GM18507 (cell line): ENCODE measurements around the gene TK2.

Experiments used
- DNase-seq: peaks from one replicate; pipeline ENCODE4 v3.0.0; 2011; ENCODE audit warnings: low read depth; ENCODE audit not compliant: insufficient read length; ENCODE audit errors: extremely low spot score
- FAIRE-seq: peaks from 2 replicates; lab custom pipeline; 2011; peaks lifted over from hg19 to GRCh38; lab: Jason Lieb, UNC

Gene TK2

DNA sequence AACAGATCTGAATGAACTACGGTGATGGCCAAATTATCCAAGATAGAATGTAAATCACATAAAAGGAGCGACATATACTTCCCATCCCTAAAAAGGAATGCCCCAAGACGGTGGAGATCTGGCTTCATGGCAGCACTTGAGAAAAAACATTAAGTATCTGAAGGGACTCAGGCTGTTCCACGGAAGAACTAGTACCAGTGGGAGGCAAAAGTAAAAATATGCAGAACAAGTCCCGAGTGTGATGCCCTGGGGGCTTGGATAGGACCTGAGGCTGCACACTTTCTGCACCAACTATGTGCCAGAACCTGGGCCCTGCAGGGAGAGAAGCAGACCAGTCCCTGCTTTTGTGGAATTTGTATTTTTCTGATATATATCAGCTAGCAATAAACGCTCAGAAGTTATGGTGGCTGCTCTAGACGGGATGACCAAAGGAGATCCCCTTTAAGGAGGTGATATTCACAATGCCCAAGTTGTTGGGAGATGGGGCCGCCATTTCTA is 1.9 kb upstream of the TK2 start:
- DNase-seq (no peak), FAIRE-seq (no peak)

DNA sequence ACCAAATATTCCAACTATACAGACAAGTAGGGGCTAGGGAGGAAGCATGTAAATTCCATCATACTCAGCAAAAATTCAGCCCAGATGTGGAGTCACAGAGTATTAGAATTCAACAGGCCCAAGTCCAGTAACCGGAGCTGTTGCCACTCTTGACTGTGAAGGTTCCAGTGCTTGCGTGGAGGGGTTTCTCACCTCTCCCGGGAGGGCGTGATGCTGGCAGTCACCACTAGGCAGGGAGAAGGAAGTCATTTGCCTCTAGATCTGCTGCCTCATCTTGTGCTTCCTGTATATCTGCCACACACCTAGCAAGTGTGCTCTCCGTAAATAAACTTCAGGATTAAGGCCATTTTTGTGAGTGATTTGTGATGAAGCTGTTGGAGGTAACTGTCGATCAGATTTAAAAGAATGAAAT is 1.4 kb upstream of the TK2 start:
- FAIRE-seq: peak; percentile 24

DNA sequence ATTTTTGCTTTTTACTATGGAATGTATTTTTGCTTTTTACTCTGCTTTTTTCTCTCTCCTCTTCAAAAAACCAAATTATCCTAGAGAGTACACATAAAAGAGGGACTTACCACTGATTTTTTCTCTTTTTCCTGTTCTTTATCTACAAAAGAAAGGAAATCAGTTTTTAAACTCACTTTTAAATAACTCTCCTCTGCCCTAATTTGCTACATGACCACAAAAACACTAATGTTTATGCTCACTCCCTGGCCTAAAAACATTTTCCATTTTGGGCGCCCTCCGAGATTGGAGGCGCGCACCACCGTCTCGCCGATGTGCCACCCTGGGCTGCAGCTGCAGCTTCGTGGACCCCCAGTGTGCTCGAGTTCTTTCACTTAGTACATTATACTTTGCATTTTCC is 1.1 kb downstream of the TK2 start:
- FAIRE-seq (no peak), DNase-seq (no peak)

More for the DNA sequence above, 1.4 kb upstream of the TK2 start:
- no peak for DNase-seq

DNA sequence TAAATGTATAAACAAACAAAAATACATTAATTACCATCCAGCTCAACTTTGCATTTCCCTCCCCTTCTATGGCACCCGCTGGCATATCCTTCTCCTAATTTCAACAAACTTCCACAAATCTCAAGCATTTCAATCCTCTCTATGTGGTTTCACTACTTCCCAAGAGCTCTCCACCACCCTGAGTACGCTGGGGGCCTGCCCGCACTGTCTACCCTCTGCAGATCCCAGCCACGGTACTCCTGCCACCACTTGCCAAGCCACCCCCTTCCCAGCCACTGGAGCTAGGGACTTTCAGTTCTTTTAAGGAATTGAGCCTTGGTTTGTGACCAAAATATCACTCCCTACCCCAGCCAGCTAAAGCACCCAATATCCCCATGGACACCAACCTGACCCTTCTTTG is 1.9 kb downstream of the TK2 start:
- FAIRE-seq (no peak), DNase-seq (no peak)

DNA sequence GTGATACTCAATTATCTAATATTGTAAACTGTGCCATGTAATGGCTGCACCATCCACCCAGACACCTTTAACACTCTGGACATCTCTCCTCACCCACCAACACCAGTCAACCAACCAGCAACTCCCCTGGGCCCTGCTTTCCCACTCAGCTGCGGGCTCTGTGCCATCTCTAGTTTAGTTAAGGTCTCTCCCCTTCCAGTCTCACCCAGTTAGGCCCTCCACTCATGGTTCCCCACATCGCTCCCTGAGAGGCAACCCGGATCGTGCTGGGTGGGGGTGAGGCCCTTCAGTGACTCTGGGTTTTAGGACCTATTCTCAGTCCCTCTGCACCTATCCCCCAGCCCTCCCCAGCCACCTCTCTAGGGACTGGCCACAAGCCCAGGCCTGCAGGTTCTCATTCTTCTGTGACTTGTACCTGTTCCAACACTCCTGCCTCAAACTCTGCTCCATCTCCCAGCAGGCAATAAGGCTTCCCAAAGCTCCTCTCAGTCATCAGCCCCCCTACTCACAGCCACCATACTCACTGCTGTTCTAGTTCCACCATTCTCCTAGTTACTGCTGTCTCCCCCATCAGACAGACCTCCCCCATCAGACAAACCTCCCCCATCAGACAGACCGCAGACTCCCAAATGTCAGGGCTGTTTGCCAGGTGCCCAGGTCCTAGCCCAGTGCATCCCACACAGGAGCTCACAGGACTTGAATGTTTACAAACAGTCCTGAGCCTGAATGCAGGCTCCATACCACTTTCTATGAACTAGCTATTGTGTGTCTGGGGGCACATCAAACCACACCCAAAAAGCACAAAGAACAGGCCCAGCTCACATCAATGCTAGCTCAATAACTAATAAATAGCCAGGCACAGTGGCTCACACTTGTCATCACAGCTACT is 2.6 kb downstream of the TK2 start:
- no peak for DNase-seq
- no peak for FAIRE-seq

DNA sequence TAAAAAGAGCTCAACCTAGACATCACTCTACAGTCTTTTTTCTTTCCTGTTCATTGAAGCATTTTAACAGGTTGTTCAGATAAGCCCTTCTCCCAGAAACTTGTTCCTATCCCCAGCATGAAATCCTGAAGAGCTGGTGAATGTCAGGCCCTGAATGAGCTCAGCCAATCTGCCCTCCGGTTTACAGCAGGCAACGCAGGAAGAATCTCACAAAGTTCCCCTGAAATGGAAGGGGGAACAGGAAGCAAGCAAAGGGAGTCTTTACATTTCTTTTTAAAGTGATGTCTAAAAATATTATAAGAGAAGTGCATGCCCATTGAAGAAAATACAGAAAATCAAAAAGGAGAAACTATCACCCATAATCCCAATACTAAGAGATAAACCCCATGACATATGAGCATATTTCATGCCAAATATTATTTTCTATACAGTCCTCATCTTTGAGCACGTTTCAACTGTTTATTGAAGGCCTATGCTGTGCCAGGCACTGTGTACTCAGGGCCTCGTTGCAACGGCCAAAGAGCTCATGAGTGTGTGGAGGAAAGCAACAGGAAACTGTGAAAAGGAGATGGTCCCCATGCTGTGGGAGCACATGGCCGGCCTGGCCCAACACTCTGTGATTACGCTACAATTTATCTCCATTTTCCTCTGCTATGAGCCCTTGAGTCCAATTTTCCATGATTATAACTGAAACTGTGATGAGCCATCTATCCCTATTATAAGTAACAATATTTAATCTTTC is 5.7 kb downstream of the TK2 start:
- FAIRE-seq (no peak), DNase-seq (no peak)

DNA sequence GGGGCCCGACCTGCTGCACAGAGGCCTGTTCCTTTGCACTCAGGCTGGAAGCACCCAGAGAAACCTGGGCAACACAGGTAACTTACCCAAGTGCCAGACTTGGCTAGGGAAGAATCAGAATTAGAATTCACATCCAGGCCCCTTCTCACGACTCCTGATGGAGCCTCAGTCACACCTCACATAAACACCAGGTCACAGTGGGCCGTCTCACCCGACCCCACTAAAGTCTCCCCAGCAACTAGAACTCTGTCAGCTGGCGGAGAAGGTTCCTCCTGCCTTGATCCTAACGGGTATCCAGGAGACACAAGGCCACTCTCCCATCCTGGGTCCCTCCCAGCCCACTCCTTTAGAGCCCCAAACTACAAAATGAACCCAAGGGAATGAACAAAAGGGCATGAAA is 6.4 kb downstream of the TK2 start:
- FAIRE-seq: no peak
- no peak for DNase-seq

DNA sequence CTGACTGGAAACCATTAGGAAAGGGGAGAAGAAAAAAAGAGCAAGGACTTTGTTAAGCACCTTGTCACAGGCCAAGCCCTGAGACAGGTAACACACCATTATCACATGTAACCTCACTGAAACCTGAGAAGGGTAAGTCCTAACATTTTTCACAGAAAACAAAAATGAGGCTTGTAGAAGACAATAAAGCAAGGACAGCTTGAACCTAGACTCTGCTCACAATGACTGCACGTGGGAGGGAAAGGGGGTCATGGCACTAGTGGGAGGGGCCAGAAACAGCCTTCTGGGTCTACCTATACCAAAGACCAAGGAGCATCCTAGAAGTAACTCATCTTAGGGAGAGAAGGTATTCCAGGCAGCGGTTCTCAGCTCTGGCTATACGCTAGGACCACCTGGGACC is 7.5 kb downstream of the TK2 start:
- FAIRE-seq (no peak), DNase-seq (no peak)

DNA sequence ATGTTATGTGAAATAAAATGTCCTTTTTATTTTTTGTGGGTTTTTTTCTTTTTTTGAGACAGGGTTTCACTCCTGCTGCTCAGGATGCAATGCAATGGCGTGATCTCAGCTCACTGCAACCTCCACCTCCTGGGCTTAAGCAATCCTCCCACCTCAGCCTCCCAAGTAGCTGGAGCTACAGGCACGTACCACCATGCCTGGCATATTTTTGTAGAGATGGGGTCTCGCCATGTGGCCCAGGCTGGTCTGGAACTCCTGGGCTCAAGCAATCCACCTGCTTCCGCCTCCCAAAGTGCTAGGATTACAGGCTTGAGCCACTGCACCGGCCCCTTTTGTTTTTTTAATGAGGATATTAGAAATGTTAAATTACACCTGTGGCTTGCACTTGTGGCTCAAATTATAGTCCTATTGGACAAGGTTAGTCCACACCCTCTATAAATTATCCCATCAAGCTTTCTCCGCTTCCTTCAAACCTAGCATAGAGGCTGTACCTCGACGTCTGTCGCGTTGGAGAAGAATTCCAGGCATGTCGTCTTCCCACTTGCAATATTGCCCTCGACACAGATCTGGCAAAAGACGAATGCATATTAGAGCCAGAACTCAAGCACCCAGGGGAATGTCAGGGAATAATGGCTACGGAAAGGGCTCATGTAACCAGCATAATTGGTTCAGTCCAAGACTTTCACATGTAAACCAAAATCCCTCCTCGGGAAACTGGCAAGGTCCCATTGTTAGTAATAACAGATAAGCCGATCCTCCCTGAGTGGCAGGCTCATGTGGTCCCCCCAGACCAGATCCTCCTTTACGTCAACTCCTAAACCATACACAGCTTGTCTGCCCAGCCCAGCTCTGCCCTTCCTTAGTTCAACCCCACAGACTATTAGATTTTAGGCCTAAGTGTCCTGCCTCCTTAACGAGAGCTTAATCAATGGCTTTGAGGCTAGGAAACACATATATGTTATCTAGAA is 8.2 kb downstream of the TK2 start:
- no peak for FAIRE-seq
- DNase-seq: no peak

DNA sequence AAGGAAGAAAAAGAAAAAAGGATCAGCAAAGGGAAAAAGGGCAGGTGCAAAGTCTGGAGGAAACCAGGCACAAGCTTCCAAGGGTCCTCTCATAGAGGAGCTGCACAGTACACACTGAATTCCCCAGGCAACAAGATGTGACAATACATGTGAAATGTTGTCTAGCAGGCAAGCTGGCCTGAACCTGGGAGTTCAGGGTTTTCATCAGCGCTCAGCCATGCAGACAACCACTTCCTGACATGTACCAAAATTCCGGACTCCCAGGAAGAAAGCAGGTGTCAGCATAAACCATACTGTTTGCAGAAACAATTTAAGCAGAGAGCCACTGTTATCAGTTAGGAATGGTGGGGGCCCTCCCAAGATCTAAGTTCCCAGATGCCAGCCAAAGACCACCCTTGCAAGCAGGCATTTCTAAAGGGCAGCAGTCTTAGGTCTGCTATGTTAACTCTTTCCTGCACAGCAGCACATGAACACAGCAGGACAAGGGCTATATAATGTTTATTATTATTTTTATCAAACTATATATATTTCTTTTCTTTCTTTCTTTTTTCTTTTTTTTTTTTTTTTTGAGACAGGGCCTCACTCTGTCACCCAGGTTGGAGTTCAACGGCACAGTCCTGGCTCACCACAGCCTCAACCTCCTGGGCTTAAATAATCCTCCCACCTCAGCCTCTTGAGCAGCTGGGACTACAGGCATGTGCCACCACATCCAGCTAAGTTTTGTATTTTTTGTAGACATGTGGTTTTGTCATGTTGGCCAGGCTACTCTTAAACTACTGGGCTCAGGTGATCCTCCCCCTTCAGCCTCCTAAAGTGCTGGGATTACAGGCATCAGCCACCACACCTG is 10.1 kb downstream of the TK2 start:
- FAIRE-seq (peak; percentile 92), DNase-seq (no peak)

DNA sequence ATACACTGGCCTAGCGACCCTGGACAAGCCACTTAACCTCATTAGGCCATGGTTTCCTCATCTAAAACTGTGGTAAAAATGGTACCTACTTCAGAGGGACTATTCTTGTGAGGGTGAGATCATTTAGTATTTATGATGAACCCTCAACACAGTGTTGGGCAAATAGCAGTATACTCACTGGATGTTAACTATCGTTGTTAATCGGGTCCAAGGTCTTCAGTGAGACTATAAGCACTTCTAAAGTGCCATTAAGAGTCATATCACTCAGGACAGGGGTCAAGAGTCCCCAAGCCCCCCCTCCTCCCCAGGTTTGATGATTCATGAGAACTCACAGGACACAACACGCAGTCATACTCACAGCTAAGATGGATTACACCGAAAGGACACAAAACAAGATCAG is 11.0 kb downstream of the TK2 start:
- DNase-seq (no peak), FAIRE-seq (no peak)

DNA sequence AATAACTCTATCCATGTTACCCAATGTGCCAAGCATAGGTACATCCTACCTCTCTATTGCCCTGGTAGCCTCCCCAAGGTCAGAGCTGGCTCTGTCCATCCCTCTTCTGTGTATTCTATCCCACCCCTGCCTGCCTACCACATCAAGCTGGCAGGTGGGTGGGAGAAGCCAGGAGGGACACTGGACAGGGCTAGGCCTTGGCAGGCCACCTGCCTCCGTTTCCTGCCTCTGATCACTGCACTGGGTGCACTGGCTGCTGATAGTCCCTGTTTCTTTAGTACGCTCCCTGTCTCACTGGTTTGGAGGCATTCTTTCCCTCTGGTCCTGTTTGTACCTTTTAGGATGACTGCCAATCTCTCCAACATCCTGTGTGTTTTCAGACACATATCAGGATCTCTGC is 12.7 kb downstream of the TK2 start:
- no peak for FAIRE-seq

DNA sequence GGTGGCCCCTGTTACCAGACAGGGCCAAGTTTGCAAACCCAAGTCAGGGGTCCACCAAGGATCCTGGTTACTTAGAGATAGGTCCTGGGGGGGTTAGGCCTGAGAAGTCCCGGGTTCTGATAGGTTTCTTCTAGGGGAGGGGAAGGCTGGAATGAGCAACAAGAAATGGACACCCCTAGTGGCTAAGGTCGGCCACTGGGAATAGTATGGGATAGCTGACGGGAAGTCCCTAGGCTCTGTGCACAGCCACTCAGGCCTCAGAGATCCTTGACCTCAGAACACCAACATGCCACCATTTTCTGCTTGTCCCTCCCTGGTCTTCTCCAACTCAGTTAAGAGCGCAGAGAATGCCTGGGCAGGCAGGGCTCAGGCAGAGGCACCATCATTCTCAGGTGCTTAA is 13.4 kb downstream of the TK2 start:
- DNase-seq: no peak
- FAIRE-seq: no peak

More for the DNA sequence above, 12.7 kb downstream of the TK2 start:
- no peak for DNase-seq

DNA sequence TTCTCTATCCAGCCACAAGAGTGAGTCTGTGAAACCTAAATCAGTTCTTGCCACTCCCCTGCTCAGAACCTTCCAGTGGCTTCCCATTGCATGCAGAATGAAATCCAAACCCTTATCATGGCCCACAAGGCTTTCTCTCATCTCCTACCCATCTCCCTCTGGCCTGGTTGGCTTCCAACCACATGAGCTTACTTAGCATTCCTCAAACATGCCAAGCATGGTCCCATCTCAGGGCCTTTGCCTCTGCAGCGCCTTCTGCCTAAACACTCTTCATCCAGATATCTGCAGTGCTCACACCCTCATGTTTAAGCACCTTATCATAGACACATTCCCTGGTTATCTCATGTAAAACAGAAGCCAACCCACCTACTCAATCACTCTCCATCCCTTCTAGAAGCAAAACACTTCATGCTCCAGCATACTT is 15.5 kb downstream of the TK2 start:
- DNase-seq (no peak), FAIRE-seq (no peak)

DNA sequence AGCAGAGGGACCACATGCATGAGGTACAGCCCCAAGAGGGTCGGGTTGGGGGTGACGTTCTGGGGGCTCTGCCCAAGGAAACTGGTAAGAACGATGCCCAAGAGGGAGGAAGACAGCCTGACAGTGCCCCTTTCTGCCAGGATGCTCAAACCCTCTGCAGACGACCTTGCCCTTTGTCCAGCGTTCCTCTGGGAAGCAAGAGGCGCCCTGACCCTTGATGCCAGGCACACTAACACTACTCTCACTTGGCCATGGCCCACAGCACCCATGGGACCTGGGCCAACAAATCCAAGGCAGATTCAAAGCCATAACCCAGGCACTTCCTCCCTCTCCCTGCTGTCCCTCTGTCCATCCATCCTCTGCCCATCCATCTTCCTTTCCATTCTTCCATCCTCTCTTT is 20.4 kb downstream of the TK2 start:
- DNase-seq (no peak), FAIRE-seq (no peak)

DNA sequence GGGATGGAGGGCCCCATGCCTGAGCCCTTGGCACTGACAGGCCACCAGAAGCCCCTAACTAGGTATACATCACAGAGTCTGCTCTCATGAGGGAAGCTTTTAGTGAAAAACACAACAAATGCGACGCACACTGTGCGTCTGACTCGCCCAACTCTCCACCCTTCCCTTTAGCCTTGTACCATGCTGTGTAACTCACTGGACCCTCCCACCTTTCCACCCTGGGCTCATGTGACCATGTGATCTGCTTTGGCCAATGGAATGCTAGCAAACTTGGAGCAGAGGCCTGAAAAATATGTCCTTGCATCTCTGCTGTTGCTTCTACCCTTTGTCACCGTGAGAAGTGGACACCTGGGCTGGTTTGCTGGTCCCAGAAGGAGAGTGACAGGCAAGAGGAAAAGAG is 21.6 kb downstream of the TK2 start:
- FAIRE-seq (no peak), DNase-seq (no peak)

DNA sequence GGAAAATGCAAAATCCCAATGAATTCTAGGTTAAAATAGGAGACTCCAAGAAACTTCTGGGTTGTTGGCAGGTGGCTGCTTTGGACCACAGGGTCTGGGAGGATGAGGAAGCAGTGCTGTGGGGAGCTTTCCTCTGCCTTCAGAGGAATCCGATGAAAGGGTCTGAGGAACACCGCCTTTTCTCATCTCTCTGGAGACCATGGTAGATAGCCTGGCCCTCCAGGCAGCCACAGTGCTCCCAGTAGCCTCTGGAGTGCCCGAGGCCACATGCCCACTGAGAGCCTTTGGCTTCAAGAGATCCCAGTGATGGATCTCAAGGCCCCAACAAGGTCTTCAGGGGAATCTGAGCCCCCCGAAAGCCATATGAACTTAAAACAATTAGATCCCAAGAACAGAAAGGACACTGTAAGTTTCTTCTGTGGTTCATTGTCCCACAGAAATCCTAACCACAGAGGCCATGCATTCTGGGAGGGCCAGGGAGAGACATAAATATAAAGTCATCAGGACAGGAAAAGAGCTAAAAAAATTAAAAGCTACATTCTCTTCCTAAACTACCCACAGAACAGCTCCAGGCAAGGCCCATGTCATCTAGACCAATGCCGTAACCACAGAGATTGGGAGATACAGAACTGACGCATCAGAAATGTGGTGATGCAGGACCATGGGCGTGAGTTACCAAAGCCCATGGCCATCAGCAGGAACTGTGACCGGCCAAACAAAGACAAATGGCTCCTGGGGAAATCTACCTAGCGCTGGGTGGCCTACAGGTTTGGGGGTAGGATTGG is 24.3 kb downstream of the TK2 start:
- FAIRE-seq (no peak), DNase-seq (no peak)

DNA sequence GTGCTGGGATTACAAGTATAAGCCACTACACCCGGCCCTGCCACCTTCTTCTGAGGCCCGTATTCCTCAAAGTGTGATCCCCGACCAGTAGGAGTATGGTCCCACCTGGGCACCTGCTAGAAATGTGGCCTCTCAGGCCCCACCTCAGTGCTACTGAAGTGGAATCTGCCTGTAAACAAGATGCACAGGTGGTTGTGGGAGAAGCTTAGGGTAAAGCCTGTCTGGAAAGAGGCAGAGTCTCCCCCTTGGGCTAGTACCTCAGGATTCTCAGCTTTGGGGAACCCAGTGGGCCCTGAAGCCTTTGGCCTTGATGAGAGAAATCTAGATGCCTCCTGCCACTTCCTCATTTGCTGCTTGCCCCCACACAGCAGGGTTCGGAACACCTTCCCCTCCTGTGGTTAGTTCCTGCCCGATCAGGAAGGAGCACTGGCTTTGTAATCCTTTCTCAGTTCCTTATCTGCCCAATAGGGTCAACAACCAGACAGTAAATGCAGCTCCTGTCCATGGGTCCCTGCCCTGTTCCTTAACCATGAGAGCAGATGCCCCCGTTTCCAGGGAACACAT is 25.2 kb downstream of the TK2 start:
- DNase-seq (no peak), FAIRE-seq (peak; percentile 98)
